ENCODE results near the gene PODNL1. TPM values are rescaled to one million over a fixed set of nuclear protein-coding genes. Genes with fewer than 3 reads are reported as not detected.

PODNL1 gene
- polyA plus RNA-seq, 1 donor (not counting 4 experiments of a cell fraction or from before 2014, with no cell fraction given), result 1.0 TPM

DNA sequence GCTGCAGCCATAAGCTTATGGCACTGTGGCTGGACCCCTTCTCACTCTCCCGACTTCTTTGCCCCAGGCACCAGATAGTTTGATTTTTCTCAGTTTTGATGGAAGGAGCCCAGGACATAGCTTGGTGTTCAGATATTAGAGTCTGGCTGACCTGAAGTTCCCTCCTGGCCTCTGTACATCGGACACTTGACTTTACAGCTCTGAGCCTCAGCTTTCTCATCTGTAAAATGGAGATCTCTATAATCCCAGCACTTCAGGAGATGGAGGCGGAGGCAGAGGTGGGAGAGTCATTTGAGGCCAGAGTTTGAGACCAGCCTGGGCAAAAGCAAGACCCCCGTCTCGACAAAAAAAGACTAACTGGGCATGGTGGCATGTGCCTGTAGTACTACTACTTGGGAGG lies 31.3 kb downstream of the PODNL1 start:
- peak overlapping the region; percentile 86 for H3K4me2 ChIP-seq (ENCODE audit: control insufficient read depth, extremely low read depth, insufficient read depth, low read depth, low read length)
- H3K9ac ChIP-seq (ENCODE audit: control insufficient read depth, extremely low read depth, insufficient read depth, low read length), result peak overlapping the region; percentile 80
- FAIRE-seq (peak; percentile 43), DNase-seq (ENCODE audit: low read depth, low spot score) (no peak)
- H3K79me2 ChIP-seq (ENCODE audit: control insufficient read depth, insufficient read depth, low read length), result peaks cover 5% of the 10 kb centered on the region
- H3K9me1 ChIP-seq (ENCODE audit: control insufficient read depth, extremely low read depth, insufficient read depth, low read length), result peaks cover 2% of the 10 kb centered on the region
- H3K36me3 ChIP-seq (ENCODE audit: control insufficient read depth in 2 of 2, extremely low read depth in 1 of 2, insufficient read depth in 2 of 2, low read length in 2 of 2), result peaks cover 2 to 4% of the 10 kb centered on the region in 2 experiments
- no peaks in the 10 kb centered on the region for H4K20me1 ChIP-seq (ENCODE audit: control insufficient read depth, extremely low read depth, insufficient read depth, low read length)
- no peaks in the 10 kb centered on the region for H3K27me3 ChIP-seq (ENCODE audit: control insufficient read depth, extremely low read depth, insufficient read depth, low read length)
- dilution Hi-C loops (cut with MboI; ENCODE audit: extremely low pct_ligation_motif_present, low sequenced_read_pairs), result no loop called here
- H3K9me3 ChIP-seq (ENCODE audit: control insufficient read depth, low read depth, low read length), result no peaks in the 10 kb centered on the region
- peak overlapping the region; percentile 70 to 98 (median 82) for H3K4me3 ChIP-seq (ENCODE audit: control insufficient read depth in 2 of 3, extremely low read depth in 1 of 3, insufficient read depth in 2 of 3, low read depth in 1 of 3, low read length in 3 of 3)
- peak overlapping the region; percentile 40 for H3K27ac ChIP-seq (ENCODE audit: control insufficient read depth, insufficient read depth, low read length)
- peak overlapping the region; percentile 94 for H2AFZ ChIP-seq (ENCODE audit: control insufficient read depth, low read length)
- peaks cover 11% of the 10 kb centered on the region for H3K4me1 ChIP-seq (ENCODE audit: control insufficient read depth, extremely low read depth, insufficient read depth, low read length)
- TF ChIP-seq CTCF (optimal IDR thresholded peaks at IDR 0.05 in 1 of 3, IDR thresholded peaks at IDR 0.05 in 1 of 3, conservative IDR thresholded peaks at IDR 0.05 in 1 of 3; ENCODE audit: extremely low read depth in 1 of 3, insufficient read depth in 2 of 3, low read length in 3 of 3), result no peak
- no peak for TF ChIP-seq EZH2 (IDR thresholded peaks at IDR 0.05; ENCODE audit: low read length)

DNA sequence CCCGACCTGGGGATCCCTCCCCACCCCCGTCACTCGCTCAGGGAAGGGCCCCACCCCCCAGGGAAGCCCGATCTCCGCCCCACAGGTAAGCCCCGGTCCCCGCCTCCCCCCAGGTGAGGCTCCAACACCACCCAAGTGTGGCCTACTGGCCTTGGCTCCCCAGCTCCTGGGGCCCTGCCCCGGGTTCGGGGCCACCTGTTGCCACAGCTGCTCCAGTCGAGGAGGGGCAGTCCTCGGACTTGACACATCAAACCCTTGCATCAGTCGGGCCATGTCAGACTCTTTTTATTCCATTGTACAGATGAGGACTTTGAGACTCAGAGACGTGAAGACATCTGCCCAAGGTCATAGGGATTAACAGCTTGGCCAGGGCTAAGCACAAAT lies 31.7 kb downstream of the PODNL1 start:
- Histone ChIP-seq H2AFZ (ENCODE audit: control insufficient read depth, low read length) (peak overlapping the region; percentile 94), H3K4me1 (ENCODE audit: control insufficient read depth, extremely low read depth, insufficient read depth, low read length) (peaks cover 11% of the 10 kb centered on the region), H3K4me3 (ENCODE audit: control insufficient read depth in 2 of 3, extremely low read depth in 1 of 3, insufficient read depth in 2 of 3, low read depth in 1 of 3, low read length in 3 of 3) (peak overlapping the region; percentile 70 to 98 (median 82)), H3K9me1 (ENCODE audit: control insufficient read depth, extremely low read depth, insufficient read depth, low read length) (peaks cover 2% of the 10 kb centered on the region), H3K9ac (ENCODE audit: control insufficient read depth, extremely low read depth, insufficient read depth, low read length) (peak overlapping the region; percentile 80), H3K4me2 (ENCODE audit: control insufficient read depth, extremely low read depth, insufficient read depth, low read depth, low read length) (peak overlapping the region; percentile 86), H3K36me3 (ENCODE audit: control insufficient read depth in 2 of 2, extremely low read depth in 1 of 2, insufficient read depth in 2 of 2, low read length in 2 of 2) (peaks cover 2 to 4% of the 10 kb centered on the region in 2 experiments), H3K79me2 (ENCODE audit: control insufficient read depth, insufficient read depth, low read length) (peaks cover 5% of the 10 kb centered on the region), H3K27ac (ENCODE audit: control insufficient read depth, insufficient read depth, low read length) (peak overlapping the region; percentile 40), H3K27me3 (ENCODE audit: control insufficient read depth, extremely low read depth, insufficient read depth, low read length) (no peaks in the 10 kb centered on the region), H3K9me3 (ENCODE audit: control insufficient read depth, low read depth, low read length) (no peaks in the 10 kb centered on the region), H4K20me1 (ENCODE audit: control insufficient read depth, extremely low read depth, insufficient read depth, low read length) (no peaks in the 10 kb centered on the region)
- dilution Hi-C loops (cut with MboI; ENCODE audit: extremely low pct_ligation_motif_present, low sequenced_read_pairs), result no loop called here
- DNase-seq (ENCODE audit: low read depth, low spot score) (no peak), FAIRE-seq (no peak)
- TF ChIP-seq CTCF (optimal IDR thresholded peaks at IDR 0.05 in 1 of 3, IDR thresholded peaks at IDR 0.05 in 1 of 3, conservative IDR thresholded peaks at IDR 0.05 in 1 of 3; ENCODE audit: extremely low read depth in 1 of 3, insufficient read depth in 2 of 3, low read length in 3 of 3) (no peak), EZH2 (IDR thresholded peaks at IDR 0.05; ENCODE audit: low read length) (no peak)

All from keratinocyte (primary cell).